NCI-H128 (cell line): ENCODE results near the gene RAMAC.
"Not testable (repeated sequence)": the region's sequence is repeated elsewhere in the genome, so short reads cannot be mapped to it uniquely, and the experiment has no call there.

ENCODE experiments used
- DNase-seq: peaks from one replicate; lab custom pipeline; 2025; ENCODE audit not compliant: unreplicated experiment; lab: John Stamatoyannopoulos, UW

Gene RAMAC

DNA sequence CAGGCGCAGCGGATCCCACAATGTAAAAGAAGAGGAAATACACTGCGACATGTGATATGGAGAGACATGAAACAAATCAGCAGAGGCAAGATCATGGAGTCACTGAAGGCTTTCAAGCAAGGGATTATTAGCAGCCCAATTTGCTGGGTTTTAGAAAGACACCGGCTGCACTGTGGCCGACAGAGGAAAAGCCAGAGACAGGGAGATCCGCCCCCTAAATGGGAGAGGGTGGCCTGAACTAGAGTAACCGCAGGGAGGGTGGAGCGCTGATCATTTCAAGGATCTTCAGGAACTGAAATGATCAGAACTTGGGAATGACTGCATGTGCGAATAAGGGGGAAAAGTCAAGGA is 26.0 kb downstream of the RAMAC start:
- DNase-seq: no peak

DNA sequence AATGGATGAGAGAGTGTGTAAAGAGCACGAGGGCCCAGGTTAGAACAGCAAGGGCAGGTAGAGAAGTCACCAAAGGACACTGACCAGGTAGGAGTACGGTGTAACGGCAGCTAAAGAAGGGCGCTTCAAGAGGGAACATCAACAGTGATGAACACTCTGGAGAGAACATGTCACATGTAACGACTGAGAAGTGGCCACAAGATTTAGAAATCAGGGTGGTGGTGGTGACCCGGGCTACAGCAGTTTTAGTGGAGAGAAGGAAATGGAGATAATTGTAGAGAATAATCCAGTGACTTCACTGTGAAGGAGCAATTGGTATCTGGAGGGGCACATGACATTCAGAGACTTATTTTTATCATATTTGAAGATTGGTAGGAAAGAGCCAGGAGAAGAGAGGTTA is 26.6 kb downstream of the RAMAC start:
- DNase-seq: no peak

DNA sequence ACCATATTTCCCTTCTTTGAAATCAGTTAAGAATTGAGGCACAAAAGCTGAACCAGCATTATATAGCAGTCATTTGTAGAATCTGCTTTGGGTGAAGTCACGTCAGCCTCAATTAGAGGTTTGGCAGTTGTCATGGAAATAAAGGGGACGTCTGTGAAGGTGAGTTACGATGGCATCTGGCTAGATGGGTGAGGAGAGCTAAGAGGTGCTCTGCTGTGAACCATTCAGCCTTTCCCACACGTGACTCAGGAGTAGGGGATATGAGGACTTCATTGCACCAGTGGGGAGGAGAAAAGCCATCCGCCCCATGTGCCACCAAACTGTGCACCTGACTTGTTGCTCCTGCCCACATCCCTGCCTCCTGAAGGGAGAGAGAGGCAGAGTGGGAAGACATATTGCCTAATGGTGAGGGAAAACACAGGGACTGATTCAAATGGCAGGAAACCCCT is 28.2 kb downstream of the RAMAC start:
- DNase-seq: no peak

DNA sequence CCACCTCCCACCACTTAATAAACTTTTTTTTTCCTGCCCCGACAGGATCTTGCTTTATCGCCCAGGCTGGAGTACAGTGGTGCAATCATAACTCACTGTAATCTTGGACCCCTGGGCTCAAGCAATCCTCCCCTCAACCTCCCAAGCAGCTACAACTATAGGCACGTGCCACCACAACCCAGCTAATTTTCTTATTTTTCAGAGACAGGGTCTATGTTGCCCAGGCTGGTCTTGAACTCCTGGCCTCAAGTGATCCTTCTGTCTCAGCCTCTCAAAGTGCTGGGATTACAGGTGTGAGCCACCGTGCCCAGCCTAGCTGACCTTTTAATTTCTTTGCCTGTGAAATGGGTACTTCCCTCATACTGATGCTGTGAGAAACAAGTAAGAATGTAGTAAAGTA is 29.4 kb downstream of the RAMAC start:
- DNase-seq: no peak

DNA sequence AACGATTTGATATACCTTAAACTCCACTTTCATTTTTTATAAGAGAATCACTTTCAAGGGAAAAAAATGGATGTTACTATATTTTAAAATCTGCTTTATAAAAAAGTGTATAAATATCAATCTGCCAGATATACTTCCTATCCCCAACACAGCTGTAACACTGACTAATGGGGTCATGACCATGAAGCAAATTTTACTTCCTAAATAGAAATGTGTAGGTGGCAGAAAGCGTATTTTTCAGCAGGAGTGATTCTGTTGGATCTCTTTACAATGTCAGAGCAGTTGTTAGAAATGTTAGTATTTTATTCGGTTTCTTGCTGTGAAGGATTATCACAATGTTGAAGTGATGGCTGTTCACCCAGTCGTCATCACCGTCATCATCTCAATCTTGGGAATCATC is 30.9 kb downstream of the RAMAC start:
- DNase-seq: no peak

DNA sequence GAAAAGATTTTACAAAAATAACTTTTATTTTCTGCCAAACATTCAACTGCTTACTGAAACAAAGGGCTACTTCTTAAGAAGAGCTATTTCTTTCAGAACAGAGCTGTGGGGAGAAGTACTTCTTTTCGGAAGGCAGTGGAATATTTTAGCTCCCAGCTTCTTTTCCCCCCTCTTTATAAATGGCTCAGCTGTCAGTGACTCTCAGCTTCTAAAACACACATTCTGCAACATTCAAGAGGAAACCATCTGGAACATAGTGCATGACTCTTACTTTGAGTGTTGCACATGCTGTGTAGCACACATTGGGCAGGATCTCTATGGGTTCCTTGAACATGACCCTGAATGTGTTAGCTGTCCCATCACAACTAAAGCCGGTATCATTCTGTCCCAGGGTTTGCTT is 32.4 kb downstream of the RAMAC start:
- DNase-seq: no peak

DNA sequence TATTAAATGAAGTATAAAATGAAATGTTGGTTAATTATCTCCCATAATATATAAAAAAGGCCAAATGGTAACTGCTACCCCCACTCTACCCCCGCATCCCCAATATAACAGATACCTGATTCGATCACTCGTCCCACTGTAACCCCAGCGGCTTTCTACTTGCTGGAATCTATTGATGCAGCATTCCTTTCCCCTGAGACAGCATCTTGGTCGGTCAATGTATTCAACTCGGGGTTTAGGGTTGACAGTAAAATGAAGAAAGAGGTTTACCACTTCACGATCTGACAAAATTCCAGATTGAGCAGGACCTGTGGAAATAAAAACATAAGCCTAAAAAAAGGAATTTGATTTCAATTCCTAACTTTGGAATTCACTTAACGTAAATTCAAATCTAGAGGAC is 44.0 kb downstream of the RAMAC start:
- DNase-seq: no peak

DNA sequence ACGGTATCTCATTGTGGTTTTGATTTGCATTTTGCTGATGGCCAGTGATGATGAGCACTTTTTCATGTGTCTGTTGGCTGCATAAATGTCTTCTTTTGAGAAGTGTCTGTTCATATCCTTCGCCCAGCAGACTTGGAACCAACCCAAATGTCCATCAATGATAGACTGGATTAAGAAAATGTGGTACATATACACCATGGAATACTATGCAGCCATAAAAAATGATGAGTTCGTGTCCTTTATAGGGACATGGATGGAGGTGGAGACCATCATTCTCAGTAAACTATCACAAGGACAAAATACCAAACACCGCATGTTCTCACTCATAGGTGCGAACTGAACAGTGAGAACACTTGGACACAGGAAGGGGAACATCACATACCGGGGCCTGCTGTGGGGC is 45.2 kb downstream of the RAMAC start:
- DNase-seq: not testable (repeated sequence)

DNA sequence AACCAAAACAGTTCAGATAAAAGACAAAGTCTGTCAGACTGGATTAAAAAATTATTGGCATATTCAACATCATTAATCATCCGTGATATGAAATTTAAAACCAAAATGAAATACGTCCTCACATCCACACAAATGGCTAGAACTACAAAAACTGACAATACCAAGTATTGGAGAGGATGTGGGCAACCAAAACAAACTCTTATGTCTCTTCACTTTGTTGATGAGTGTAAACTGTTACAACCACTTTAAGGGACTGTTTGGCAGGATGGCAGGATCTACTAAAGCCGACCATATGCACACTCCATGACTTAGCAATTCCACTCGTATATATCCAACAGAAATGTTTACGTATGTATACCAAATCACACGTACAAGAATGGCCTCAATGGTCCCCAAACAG is 50.2 kb downstream of the RAMAC start:
- DNase-seq: no peak

DNA sequence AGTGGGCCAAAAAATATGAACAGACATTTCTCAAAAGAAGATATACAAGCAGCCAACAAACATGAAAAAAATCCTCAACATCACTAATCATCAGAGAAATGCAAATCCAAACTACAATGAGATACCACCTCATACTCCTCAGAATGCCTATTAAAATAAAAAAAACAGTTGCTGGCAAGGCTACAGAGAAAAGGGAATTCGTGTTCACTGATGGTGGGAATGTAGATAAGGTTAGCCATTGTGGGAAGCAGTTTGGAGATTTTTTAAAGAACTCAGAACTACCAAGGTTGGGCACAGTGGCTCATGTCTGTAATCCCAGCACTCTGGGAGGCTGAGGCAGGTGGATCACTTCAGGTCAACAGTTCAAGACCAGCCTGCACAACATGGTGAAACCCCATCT is 53.2 kb downstream of the RAMAC start:
- no peak for DNase-seq
